Stimulated activated CD4-positive, alpha-beta T cell treated with anti-CD3 and anti-CD28 coated beads, Interleukin-12 subunit alpha, Interleukin-12 subunit beta, amount 100 ng/mL, for 48 hours (primary cell): ENCODE results near the gene CRYBG2.
A peak's percentile ranks its signal among the peaks of the same experiment; 100 is the strongest.
"Not testable (repeated sequence)": the region's sequence is repeated elsewhere in the genome, so short reads cannot be mapped to it uniquely, and the experiment has no call there.

Experiments
- DNase-seq, 3 donors: peaks; one replicate each; pipeline ENCODE4 v3.0.0-alpha.2; 2020; ENCODE audit warnings: low read depth in 2 of 3, low spot score in 1 of 3

Gene CRYBG2, protein sequence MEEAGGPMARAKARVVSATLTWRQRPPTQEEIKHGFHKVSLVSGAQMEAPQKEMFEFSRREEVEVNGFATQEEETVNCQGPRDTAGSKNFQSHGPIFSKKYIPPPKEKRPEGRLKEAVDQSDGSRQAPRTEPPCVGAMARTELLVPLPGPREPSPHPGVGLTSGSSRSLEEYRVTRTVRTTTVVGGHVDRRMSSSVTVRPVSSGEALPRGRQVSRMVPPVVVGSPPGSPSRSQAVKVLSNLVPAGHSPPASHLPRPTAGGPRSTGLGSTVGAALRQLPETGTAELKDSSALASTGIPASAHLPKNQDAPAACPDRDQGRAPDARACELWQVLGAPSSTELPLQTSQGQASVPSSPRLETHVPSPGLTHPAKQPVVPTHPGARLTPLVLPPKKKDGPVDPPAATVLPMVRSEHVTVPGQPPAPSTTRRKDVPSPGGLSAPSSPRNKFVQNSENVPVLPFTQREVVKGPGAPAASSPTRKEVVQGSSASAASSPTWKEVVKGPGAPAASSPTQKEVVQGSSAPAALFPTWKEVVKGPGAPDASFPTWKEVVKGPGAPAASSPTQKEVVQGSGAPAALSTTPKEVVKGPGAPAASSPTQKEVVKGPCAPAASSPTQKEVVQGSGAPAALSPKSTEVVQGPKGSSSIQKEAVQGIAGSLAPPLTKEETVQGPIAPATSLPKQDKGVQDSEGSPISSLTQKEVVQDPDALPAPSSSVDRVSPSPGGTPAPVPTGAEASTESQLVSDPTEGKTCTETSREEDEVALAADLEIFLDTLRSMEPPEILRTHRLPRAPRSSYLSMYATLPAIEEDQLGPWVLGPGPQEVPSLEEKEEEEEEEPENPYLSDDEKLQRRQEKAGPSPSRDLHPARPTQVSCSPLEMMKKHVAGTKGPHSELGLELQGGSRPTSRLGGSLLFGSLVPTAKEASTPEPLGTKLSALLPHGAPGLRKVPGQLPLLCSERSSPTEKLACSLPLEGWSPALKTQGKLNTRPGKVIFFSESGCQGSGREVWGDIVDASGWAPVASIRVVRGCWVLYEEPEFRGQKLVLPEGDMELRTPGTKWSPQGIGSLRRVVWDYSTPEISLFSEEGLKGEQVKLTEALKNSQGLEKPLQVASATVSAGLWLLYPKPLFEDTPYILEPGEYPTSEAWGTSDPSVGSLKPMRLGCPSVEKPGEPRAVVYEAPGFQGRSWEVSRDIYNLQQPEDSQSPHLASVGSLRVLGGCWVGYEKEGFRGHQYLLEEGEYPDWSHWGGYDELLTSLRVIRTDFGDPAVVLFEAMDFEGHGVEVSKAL (N-terminal part only)

DNA sequence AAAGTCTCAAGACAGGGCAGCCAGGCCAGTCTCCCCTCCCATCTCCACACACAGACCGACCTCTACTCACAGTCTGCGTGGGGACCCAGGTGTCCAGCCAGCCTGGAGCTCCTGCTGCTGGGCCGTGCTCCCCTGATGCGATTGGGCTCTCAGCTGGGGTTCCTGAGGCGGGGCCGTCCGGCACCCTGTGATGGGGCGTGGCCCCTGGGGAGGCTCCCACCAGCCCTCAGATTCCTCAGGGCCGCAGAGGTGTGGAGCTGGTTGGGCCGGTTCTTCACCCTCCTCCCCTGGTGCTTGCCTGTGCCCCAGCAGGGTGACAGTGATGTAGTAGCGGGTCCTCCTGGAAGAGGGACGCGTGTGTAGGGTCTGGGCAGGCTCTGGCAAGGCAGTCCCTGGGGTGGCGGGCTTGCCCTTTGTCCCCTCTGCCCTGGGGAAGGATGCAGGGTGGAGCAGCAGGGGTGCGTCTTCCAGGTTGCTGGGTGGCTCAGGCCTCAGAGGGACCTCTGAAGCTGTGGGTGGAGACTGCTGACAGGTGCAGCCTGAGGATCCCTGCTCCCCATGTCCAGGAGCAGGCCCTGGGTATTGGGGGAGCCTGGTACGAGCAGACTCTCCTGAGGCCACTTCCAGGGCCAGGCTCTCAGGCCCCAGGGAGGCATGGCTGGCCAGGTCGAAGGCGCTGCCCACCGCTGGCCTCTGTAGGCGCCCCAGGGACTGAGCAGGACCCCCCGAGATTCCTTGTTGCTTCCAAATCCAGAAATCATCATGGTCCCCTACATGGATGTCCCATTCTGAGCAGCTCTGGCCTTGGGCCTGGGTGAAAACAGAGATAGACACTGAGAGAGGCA is at the start of gene CRYBG2:
Gene CRYBG2, minus strand, starts transcription at position 155 of the 845 bp plus-strand sequence. CDS start 7,473 bp downstream, outside the sequence.
- DNase-seq = no peak

DNA sequence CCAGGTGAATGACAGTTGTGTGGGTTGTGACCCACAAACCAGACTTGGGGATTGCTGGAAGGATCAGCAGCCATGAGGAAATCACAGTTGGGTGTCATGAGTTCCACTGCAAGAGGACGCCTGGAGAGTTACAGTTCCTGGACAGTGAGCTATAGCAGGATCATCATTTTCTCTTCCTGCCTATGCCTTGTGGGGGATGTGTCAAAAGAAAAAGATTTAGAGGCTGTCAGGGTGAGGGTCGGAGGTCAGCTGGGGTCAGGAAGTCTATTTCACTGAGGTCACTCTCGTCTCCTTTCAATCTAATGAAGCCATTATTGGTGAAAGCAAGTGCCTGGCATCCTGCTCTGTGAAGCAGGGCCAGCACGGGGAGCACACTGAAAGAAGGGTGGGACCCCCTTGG is 49.7 kb upstream of the CRYBG2 start:
- DNase-seq = no peak

DNA sequence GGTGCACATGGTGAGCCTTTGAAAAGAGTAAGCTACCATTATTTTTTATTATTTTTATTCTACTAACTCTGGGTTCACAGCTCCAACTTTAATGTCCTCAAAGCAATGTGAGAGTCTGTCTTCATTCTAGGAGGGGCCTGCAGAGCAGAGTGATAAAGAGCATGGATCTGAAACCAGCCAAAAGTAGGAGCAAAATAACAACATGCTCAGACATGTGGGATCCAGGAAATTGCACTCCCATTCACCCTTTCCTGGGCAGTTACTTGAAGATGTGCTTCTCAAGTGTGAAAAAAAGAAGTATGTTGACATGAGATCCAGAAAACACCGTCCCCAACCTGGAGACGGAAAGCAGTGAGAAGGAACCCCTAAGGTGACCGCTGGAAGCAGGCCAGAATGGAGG is 48.0 kb upstream of the CRYBG2 start:
- no peak for DNase-seq

DNA sequence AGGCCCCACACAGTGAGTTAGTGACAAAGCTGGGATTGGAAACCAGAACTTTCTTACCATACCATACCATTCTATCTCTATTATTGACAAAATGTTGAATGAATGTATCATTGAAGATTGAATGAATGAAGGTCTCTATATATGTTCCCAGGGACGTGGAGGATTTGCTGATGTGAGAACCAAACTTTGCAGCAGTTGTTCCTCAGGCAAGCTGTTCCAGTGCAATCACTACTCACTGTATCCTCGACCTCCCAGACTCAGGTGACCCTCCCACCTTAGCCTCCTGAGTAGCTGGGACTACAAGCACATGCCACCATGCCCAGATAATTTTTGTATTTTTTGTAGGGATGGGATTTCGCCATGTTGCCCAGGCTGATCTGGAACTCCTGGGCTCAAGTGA is 45.1 kb upstream of the CRYBG2 start:
- DNase-seq = no peak

DNA sequence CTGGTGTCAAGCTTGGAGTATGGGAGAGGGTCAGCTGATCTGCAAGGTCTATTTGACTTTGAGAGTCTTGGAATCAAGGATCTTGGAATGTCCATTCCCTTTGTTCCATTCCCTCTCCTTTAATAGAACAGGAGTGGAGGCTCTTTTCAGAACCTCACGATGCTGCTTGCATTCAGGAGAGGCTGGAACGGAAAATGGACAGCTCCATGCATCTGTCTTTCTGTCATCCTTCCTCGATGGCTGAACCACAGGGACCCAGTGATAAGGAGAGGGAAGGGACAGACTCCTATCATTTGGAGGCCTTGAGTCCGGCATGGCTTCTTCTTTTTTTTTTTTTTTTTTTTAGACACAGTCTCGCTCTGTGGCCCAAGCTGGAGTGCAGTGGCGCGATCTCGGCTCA is 41.8 kb upstream of the CRYBG2 start:
- DNase-seq = no peak

DNA sequence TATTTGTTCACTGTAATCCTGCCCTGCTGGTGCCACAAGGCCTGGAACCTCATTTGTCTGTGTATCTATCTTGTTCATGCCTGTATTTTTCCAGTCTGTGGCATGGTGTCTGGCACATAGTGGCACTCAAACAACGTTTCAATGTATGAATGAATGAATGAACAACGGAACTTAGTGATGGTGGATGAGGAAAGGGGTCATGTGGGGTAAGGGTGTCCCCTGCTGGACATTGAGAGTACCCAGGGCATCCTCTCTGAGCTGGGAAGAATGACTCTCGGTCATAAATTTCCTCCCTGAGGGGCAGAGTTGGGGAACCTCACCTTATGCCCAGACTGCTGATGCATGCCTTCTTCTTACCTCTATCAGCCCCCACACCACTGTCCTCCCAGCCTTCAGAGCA is 37.5 kb upstream of the CRYBG2 start:
- no peak for DNase-seq

DNA sequence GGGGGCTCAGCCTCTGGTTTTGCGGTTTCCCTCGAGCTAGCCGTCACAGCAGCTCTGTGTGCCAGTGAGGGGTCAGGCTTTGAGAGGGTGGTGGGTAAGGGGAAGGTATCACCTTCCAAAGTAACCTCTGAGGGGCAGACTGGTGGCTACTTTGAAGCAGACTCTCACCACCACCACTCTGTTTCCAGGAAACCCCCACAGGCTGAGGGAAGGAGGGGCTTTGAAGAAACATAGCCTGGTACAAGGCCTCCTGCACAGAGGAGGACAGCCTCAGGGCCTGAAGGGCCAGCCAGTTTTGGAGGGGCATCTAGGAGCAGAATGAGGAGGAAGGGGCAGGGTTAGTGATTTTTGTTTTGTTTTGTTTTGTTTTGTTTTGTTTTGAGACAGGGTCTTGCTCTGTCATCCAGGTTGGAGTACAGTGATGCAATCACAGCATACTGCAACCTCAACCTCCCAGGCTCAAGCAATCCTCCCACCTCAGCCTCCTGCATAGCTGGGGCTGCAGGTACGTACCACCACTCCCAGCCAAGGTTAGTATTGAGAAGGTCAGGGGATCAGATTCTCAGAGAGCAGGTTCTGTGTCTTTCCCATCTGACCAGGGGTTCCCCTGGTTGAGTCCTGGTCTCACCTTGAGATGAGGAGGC is 35.8 kb upstream of the CRYBG2 start:
- no peak for DNase-seq

DNA sequence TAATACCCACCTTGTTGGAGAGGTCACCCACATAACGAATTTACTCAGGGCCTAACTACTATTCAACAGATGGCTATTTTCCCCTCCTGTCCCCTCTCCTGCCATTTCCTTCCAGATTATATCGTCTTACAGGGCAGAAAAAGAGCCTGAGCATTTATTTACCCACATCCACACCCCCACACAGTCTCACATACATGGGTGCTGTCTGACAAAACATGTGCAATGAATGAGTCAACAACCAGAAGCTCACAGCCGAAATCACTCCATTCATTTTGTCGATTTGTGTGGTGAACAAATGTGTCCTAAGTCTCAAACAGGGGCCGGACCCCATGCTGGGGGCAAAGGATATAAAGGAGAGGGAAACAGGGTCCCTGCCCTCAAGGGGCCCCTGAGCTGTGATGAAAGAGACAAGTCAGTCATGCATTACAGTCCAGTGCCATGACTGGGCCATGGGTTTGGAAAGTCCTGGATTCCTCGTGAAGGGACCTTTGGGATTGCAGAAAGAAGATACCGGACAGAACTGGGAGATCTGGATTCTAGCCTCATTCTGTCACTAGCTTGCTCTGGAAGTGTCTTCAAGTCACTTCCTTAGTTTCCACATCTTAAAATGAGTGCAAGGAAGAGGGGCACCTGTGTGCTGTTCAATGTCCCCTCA is 35.0 kb upstream of the CRYBG2 start:
- no peak for DNase-seq

DNA sequence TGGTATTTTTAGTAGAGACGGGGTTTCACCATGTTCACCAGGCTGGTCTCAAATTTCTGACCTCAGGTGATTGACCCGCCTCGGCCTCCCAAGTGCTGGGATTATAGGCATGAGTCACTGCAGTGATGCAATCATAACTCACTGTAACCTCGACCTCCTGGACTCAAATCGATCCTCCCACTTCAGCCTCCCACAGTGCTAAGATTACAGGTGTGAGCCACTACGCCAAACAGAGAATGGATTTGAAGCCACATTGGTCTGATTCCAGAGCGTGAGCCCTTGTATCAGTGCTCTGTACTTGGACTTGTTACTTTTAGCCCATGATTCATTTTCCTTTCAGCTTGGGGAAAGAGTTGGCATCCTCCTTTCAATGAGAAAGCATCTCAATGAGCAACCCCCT is 33.5 kb upstream of the CRYBG2 start:
- no peak for DNase-seq

DNA sequence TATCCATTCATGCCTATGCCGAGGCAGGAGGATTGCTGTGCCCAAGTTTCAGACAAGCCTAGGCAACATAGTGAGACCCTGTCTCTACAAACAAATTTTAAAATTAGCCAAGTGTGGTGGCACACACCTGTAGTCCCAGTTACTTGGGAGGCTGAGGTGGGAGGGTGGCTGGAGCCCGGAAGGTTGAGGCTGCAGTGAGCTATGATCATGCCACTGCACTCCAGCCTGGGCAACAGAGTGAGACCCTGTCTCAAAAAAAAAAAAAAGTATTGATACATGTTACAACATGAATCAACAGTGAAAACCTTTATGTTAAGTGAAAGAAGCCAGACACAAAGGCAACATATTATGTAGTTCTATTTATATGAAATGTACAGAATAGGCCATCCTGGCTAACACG is 31.1 kb upstream of the CRYBG2 start:
- not testable (repeated sequence) for DNase-seq

DNA sequence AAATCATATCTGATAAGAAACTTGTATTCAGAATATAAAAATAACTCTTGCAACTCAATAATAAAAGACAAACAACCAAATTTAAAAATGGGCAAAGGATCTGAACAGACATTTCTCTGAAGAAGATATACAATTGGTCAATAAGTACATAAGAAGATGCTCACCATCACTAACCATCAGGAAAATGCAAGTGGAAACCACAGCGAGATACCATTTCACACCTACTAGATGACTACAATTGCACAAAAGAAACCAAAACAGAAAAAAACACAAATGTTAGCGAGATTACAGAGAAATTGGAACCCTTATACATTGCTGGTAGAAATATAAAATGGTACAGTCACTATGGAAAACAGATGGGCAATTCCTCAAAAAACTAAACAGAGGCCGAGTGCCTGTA is 30.1 kb upstream of the CRYBG2 start:
- DNase-seq = no peak

DNA sequence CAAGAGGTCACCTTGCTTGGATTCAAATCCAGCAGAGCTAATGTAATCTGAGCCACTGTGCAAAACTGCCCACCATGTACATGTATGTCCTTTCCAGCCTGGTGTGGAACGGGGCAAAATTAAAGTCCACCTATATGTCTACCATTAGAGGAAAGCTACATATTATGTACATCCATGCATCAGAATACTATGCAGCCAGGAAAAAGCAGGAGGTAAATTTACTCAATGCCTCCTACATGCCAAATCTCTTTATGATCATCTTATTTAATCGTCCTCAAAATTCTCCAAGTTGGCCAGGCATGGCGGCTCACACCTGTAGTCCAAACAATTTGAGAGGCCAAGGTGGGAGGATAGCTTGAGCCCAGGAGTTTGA is 24.9 kb upstream of the CRYBG2 start:
- DNase-seq = no peak

DNA sequence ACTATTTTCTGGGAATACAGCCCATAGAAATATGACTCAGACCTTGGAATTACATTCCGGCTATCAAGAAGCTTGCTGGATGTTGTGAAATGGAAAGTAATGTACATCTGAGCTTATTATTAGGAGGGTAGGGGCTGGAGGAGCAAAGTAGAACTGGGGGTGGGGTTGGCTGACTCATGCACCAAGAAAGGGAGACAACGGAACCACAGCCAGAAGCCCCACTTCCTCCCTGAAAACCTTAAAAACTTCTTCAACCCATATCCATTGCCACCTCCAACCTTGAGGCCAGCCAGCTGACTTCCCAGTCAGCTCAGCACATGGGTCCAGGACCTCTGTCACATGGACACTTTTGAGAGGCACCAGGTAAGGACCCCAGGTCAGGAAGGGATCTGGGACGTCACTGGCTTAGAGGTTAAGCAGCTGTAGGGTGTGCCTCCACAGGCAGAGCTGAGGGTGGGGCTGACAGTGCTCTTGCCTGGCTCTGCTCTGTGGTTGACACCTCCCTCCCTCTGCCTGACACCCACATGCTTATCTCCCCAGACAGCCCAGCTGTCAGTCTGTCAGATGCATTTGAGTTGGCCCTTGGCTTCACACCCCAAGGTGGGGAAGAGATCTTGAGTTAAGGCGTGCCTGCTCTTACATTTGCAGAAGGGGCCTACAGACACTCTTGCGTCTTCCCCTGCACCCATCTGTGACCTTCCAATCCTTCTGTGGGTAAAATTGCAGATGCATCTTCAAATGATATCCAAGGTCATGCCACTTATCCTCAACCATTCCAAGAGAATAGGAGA is 24.4 kb upstream of the CRYBG2 start:
- peak; percentile 43 to 57 (median 55) for DNase-seq

DNA sequence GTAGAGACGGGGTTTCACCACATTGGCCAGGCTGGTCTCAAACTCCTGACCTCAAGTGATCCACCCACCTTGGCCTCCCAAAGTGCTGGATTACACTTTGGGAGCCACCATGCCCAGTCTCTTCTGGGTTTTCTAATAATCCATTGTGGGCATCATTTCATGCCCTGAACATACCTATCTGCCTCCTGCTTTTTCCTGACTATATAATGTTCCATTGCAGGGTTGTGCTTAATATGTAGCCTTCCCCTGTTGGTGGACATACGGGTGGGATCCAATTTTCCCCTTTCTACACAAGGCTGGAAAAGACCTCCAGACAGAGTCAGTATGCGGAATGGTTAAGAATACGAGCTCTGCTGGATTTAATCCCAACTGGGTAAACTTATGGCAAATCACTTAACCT is 22.1 kb upstream of the CRYBG2 start:
- no peak for DNase-seq

DNA sequence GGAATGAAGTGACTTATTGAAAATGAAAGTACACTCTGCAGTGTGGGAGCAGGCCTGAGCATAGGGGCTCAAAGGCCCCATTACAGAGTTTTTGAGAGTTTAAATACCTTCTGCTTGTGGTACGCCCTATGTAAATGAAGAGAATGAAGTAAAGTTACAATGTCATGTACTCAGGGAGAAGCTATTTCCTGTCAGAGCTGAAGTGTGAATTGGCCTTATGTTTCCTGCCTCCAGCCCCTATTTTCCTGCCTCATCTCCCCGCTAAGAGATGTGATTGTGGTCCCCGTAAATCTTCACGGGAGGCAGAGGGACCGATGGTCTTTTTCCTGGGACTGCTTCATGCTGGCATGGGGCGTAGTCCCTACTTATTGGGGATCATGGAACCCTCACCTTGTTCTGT is 21.2 kb upstream of the CRYBG2 start:
- no peak for DNase-seq

DNA sequence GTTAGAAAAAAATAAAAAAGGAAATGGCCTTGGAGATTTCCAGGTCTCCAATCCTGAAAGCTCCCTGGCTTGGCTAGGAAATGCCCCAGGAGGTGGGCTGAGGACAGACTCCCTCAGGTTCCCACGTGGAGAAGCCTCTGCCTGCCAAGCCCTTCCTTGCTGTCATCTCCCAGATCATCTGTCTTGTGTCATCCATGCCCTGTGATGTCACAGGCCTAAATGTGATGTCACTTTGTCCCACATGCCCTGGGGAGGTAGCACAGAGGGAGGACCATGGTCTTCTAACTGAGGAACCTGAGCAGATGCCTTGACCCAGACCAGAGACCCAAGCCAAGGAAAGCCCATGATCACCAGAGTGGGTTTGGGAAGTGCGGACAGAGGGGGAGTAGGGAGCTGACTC is 20.4 kb upstream of the CRYBG2 start:
- DNase-seq = not testable (repeated sequence)

DNA sequence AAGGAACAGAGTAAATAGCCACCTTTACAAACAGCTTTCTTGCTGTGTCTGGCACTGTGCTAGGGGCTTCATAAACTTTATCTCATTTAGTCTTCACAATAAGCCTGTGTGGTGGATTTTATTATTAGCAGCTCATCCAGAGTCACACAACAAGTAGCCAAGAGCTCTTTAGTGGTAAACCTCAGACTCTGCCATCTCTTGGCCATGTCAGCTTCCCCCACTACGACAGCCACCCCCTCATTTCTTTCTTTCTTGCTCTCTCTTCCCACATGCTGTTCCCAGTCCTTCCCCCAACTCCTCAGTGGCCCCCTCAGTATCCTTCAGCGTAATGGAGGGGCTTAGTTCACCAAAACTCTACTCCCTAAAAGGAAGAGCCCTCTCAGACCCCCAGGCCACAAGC is 19.9 kb upstream of the CRYBG2 start:
- DNase-seq = no peak

DNA sequence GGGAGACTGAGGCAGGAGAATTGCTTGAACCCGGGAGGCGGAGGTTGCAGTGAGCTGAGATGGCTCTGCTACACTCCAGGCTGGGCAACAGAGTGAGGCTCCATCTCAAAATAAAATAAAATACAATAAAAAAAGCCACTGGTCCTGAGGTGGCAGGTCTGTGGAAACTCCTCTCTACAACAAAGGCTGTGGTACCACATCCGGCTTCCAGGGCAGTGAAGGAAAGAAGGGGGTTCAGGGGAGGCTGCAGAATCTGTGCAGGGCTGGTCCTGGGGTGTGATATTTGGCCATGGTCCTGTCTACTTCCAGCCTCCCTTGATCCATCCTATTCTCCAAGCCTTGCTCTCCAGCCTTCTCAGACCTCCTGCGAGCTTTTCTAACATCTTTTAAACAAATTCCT is 19.4 kb upstream of the CRYBG2 start:
- DNase-seq = no peak

DNA sequence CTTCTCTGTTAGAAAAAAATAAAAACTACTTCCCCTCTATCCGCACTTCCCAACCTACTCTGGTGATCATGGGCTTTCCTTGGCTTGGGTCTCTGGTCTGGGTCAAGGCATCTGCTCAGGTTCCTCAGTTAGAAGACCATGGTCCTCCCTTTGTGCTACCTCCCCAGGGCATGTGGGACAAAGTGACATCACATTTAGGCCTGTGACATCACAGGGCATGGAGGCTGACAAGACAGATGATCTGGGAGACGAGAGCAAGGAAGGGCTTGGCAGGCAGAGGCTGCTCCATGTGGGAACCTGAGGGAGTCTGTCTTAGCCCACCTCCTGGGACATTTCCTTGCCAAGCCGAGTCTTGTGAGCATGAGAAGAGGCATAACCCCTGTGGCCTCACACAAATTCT is 18.7 kb upstream of the CRYBG2 start, which contains the start of gene ZNF683:
Gene ZNF683, minus strand, starts transcription at position 140 of the 400 bp plus-strand sequence. CDS start 4,179 bp downstream, outside the sequence.
- DNase-seq = not testable (repeated sequence)
